Ovary (tissue), 3 donors: ENCODE measurements around the gene IKZF3.

Experiments
- CTCF ChIP-seq, 3 donors: fragments of 450-650 bp in 2 of 3; fragments of 200-600 bp in 1 of 3; IDR thresholded peaks; one replicate each; pipeline versions ENCODE4 v1.5.1 to v1.8.0; 2016 to 2022; ENCODE audit warnings: antibody characterized with exemption in 3 of 3, mild to moderate bottlenecking in 1 of 3
- EP300 ChIP-seq: sonication (generic); formaldehyde crosslinking; IDR thresholded peaks from one replicate; pipeline ENCODE4 v1.6.1; 2017; ENCODE audit warnings: antibody characterized with exemption
- POLR2A ChIP-seq: fragments of 450-650 bp; IDR thresholded peaks from one replicate; pipeline ENCODE4 v1.6.1; 2017; ENCODE audit warnings: antibody characterized with exemption, mild to moderate bottlenecking, moderate library complexity
- donor health status: DM: no; HTN: no; CAD: no.

GRCh38 chr17:39822051-39822451 lies 42.1 kb downstream of the IKZF3 start:
- no peak for TF ChIP-seq CTCF (IDR thresholded peaks at IDR 0.05)
- no peak for TF ChIP-seq POLR2A
- no peak for TF ChIP-seq EP300
